HepG2 (cell line): Measurements from ENCODE around the gene PPHLN1.

Source experiments
- ETV5 ChIP-seq: IDR thresholded peaks from 2 replicates; pipeline ENCODE4 v1.6.1; 2018; ENCODE audit warnings: missing biosample characterization, missing genetic modification reagents, inconsistent platforms, borderline replicate concordance
- NR2C2 ChIP-seq: sonication (generic); formaldehyde crosslinking; IDR thresholded peaks from 2 replicates; pipeline ENCODE4 v1.4.0; 2020; ENCODE audit warnings: missing genetic modification reagents, mild to moderate bottlenecking, moderate library complexity, borderline replicate concordance
- RORA ChIP-seq: sonication (generic); formaldehyde crosslinking; IDR thresholded peaks from 2 replicates; pipeline ENCODE4 v1.5.0; 2020; ENCODE audit warnings: mild to moderate bottlenecking, missing genetic modification reagents, moderate library complexity
- SP1 ChIP-seq, 2 experiments: fragments of 450-650 bp in 1 of 2; sonication (generic) in 1 of 2; formaldehyde crosslinking in 1 of 2; IDR thresholded peaks; 2 replicates each; pipeline versions ENCODE4 v1.4.0 to v1.6.1; 2016 to 2020; ENCODE audit warnings: missing genetic modification reagents in 1 of 2
- TAF1 ChIP-seq: sonication (generic); formaldehyde crosslinking; IDR thresholded peaks from 2 replicates; pipeline ENCODE4 v1.4.0; 2020; ENCODE audit warnings: missing genetic modification reagents
- ZNF747 ChIP-seq: sonication (generic); formaldehyde crosslinking; IDR thresholded peaks from 2 replicates; pipeline ENCODE4 v1.8.1; 2023; ENCODE audit warnings: missing genetic modification reagents, mild to moderate bottlenecking, borderline replicate concordance
- TF ChIP-seq, protein P1 (sequence below): sonication (generic); formaldehyde crosslinking; IDR thresholded peaks from 2 replicates; pipeline ENCODE4 v1.5.0; 2020; ENCODE audit warnings: mild to moderate bottlenecking, missing genetic modification reagents, moderate library complexity
- TF ChIP-seq, protein P2 (sequence below): sonication (generic); formaldehyde crosslinking; IDR thresholded peaks from 2 replicates; pipeline ENCODE4 v1.4.0; 2020; ENCODE audit warnings: missing genetic modification reagents

DNA sequence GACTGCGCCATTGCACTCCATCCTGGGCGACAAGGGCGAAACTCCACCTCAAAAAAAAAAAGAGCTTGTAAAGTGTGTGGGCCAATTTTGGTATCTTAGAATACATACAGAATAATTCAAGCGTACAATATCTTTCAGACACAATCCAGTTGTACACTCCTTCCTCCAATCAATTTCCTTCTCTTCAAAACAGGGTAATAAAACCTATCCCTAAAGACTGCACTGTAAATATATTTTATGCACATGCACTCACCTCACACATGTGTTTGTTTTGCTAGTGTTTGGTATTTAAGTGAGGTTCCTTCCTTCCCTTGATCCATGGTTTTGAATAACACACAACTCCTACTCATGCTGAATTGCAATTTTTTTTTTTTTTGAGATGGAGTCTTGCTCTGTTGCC lies 137.7 kb downstream of the PPHLN1 start:
- TF ChIP-seq RORA (CRISPR knock-in tag) (no peak), ZNF747 (no peak), NR2C2 (no peak), ETV5 (CRISPR knock-in tag) (no peak), TAF1 (CRISPR knock-in tag) (no peak), SP1 (IDR thresholded peaks at IDR 0.05) (no peak), SP1 (CRISPR knock-in tag; IDR thresholded peaks at IDR 0.05) (no peak)
- TF ChIP-seq, protein P1, sequence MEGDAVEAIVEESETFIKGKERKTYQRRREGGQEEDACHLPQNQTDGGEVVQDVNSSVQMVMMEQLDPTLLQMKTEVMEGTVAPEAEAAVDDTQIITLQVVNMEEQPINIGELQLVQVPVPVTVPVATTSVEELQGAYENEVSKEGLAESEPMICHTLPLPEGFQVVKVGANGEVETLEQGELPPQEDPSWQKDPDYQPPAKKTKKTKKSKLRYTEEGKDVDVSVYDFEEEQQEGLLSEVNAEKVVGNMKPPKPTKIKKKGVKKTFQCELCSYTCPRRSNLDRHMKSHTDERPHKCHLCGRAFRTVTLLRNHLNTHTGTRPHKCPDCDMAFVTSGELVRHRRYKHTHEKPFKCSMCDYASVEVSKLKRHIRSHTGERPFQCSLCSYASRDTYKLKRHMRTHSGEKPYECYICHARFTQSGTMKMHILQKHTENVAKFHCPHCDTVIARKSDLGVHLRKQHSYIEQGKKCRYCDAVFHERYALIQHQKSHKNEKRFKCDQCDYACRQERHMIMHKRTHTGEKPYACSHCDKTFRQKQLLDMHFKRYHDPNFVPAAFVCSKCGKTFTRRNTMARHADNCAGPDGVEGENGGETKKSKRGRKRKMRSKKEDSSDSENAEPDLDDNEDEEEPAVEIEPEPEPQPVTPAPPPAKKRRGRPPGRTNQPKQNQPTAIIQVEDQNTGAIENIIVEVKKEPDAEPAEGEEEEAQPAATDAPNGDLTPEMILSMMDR (CRISPR knock-in tag): no peak
- TF ChIP-seq, protein P2, sequence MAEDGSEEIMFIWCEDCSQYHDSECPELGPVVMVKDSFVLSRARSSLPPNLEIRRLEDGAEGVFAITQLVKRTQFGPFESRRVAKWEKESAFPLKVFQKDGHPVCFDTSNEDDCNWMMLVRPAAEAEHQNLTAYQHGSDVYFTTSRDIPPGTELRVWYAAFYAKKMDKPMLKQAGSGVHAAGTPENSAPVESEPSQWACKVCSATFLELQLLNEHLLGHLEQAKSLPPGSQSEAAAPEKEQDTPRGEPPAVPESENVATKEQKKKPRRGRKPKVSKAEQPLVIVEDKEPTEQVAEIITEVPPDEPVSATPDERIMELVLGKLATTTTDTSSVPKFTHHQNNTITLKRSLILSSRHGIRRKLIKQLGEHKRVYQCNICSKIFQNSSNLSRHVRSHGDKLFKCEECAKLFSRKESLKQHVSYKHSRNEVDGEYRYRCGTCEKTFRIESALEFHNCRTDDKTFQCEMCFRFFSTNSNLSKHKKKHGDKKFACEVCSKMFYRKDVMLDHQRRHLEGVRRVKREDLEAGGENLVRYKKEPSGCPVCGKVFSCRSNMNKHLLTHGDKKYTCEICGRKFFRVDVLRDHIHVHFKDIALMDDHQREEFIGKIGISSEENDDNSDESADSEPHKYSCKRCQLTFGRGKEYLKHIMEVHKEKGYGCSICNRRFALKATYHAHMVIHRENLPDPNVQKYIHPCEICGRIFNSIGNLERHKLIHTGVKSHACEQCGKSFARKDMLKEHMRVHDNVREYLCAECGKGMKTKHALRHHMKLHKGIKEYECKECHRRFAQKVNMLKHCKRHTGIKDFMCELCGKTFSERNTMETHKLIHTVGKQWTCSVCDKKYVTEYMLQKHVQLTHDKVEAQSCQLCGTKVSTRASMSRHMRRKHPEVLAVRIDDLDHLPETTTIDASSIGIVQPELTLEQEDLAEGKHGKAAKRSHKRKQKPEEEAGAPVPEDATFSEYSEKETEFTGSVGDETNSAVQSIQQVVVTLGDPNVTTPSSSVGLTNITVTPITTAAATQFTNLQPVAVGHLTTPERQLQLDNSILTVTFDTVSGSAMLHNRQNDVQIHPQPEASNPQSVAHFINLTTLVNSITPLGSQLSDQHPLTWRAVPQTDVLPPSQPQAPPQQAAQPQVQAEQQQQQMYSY: no peak
